ENCODE results near the gene SPATS2. TPM values are rescaled to one million over a fixed set of nuclear protein-coding genes. Genes with fewer than 3 reads are reported as not detected.

SPATS2 gene
- total and polyA plus RNA-seq, 10 of the 15 experiments (the other 5 are each of a cell fraction or from before 2014, with no cell fraction given) = 9.0 to 54.2 (median 27.5) TPM

GRCh38 chr12:49553512-49554088, 186.3 kb downstream of the SPATS2 start:
- ChIA-PET CTCF (interaction anchor here (0.7 to 6.5 kb wide), 22 partner anchors 10 to 287 kb away, joined by 3 to 67 read pairs (median 4); partner anchors contain the start of gene PRPF40B), RAD21 (ENCODE audit: unreplicated experiment) (interaction anchor here (1.0 to 3.0 kb wide), 7 partner anchors 12 to 195 kb away, joined by 3 to 25 read pairs (median 4); no protein-coding TSS in a partner anchor), SMC1A (ENCODE audit: uncharacterized antibody, unreplicated experiment) (interaction anchor here (0.7 to 2.8 kb wide), 8 partner anchors 17 to 195 kb away, joined by 3 to 18 read pairs (median 4); partner anchors contain the start of gene PRPF40B), POLR2A (no interaction called here)
- Histone ChIP-seq H3K36me3 (ENCODE audit: control insufficient read depth in 2 of 2, insufficient read depth in 2 of 2, low read length in 1 of 2) (peaks cover 5 to 7% of the 10 kb centered on the region in 2 experiments), H3K79me2 (ENCODE audit: control insufficient read depth, insufficient read depth, low read length) (no peaks in the 10 kb centered on the region), H4K20me1 (ENCODE audit: control insufficient read depth, insufficient read depth) (no peaks in the 10 kb centered on the region), H3K9me3 (replicated peaks; ENCODE audit: control insufficient read depth, insufficient read depth, low read length) (no peaks in the 10 kb centered on the region), H3K9ac (ENCODE audit: control insufficient read depth, insufficient read depth, low read length) (no peak overlapping the region), H3K4me3 (no peak overlapping the region), H3K4me2 (ENCODE audit: control insufficient read depth, insufficient read depth) (no peak overlapping the region), H3K27me3 (replicated peaks in 1 of 2; ENCODE audit: control insufficient read depth in 2 of 2, insufficient read depth in 2 of 2, low read length in 1 of 2) (peaks cover 0 to 6% of the 10 kb centered on the region in 2 experiments; a peak in 2 of 4 replicates), H3K27ac (ENCODE audit: control insufficient read depth, insufficient read depth) (no peak overlapping the region), H2AFZ (ENCODE audit: control insufficient read depth, low read depth, low read length) (no peak overlapping the region), H3K4me1 (ENCODE audit: control insufficient read depth, insufficient read depth, low read length) (no peaks in the 10 kb centered on the region)
- intact Hi-C loops (cut with micrococcal nuclease; ENCODE audit: unreplicated experiment) (no loop called here), in situ Hi-C loops (cut with MboI) (no loop called here)
- WGBS (ENCODE audit: insufficient coverage, insufficient replicate concordance, low lambda C conversion rate, missing lambda C conversion rate) = 50% methylated on average over 2 of the region's 2 CpGs
- peak; percentile 79 for ATAC-seq
- no TSS peak for BruUV-seq (replicated peaks)
- FAIRE-seq = peak; percentile 62
- no peak for DNase-seq (ENCODE audit: low read depth, low spot score)
- TF ChIP-seq TCF12 (IDR thresholded peaks at IDR 0.05; ENCODE audit: low read depth, low read length) = no peak
- peak; percentile 57 to 89 (median 58); a peak in 5 of 6 replicates for TF ChIP-seq CTCF (IDR thresholded peaks at IDR 0.05 in 2 of 3, conservative IDR thresholded peaks at IDR 0.05 in 1 of 3; ENCODE audit: control insufficient read depth in 2 of 3, extremely low read depth in 1 of 3, insufficient read depth in 1 of 3, low read depth in 3 of 3, low read length in 3 of 3)
- peak; percentile 73 for TF ChIP-seq RAD21 (IDR thresholded peaks at IDR 0.05; ENCODE audit: insufficient read depth, low read depth, low read length)
- TF ChIP-seq NR2F1 (conservative IDR thresholded peaks at IDR 0.05) = 0 out of 2 replicates have a peak, but pooled peaks have one; percentile 18
- peak; percentile 76 for TF ChIP-seq SMC3 (IDR thresholded peaks at IDR 0.05; ENCODE audit: borderline replicate concordance, low read length)
- TF ChIP-seq MTA3 (IDR thresholded peaks at IDR 0.05; ENCODE audit: borderline replicate concordance, low read length) = no peak
- TF ChIP-seq, protein P1, sequence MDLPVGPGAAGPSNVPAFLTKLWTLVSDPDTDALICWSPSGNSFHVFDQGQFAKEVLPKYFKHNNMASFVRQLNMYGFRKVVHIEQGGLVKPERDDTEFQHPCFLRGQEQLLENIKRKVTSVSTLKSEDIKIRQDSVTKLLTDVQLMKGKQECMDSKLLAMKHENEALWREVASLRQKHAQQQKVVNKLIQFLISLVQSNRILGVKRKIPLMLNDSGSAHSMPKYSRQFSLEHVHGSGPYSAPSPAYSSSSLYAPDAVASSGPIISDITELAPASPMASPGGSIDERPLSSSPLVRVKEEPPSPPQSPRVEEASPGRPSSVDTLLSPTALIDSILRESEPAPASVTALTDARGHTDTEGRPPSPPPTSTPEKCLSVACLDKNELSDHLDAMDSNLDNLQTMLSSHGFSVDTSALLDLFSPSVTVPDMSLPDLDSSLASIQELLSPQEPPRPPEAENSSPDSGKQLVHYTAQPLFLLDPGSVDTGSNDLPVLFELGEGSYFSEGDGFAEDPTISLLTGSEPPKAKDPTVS (IDR thresholded peaks at IDR 0.05; ENCODE audit: low read depth, low read length) = peak; percentile 58; the same call in 1 of the 2 replicates
- no peak for TF ChIP-seq JUND (IDR thresholded peaks at IDR 0.05; ENCODE audit: low read depth, low read length)
- TF ChIP-seq STAT1 (conservative IDR thresholded peaks at IDR 0.05) = no peak
